ENCODE data around the gene UBTD1. TPM values are rescaled to one million over a fixed set of nuclear protein-coding genes. Genes with fewer than 3 reads are reported as not detected.

The UBTD1 gene
- total RNA-seq, 1 donor from 2014 or later, result 59.9 TPM

DNA sequence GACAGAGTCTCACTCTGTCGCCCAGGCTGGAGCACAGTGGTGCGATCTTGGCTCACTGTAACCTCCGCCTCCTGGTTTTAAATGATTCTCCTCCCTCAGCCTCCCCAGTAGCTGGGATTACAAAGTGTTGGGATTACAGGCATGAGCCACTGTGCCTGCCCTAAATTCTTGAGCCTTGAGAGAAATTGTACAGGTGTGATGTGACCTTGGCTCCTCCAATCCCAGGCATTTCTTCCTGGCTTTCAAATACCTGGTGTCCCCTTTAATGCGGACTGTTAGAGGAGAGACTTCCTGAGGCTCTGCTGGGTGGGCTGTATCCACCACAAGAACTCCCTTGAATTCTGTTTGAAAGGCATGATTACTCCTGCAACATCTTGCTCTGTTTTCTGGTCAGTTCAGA is 119.6 kb downstream of the UBTD1 start:
- DNase-seq (ENCODE audit: low read depth in 2 of 2), result no peak

DNA sequence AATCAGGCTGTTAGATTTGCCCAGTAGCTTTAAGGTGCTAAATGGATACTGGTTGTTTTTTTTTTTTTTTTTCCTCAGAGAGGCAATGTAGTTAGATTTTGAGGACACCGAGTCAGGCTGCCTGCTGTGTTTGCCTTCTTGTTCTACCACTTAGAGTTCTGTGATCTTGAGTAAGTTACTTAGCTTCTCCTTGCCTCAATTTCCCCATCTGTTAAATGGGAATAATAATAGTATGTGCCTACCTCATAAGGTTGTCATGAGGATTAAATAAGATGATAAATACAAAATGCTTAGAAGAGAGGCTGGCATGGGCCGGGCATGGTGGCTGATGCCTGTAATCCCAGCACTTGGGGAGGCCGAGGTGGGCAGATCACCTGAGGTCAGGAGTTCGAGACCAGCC is 120.0 kb downstream of the UBTD1 start:
- DNase-seq (ENCODE audit: low read depth in 2 of 2), result no peak

Other genes starting within 250 kb of the UBTD1 start
- gene ARHGAP19, start 206.3 kb upstream of the UBTD1 start, total RNA-seq, result 6.2 and 8.3 TPM in 2 replicates
- gene FRAT1, start 179.7 kb upstream of the UBTD1 start, total RNA-seq, result 3.7 and 5.8 TPM in 2 replicates
- gene FRAT2, start 164.2 kb upstream of the UBTD1 start, total RNA-seq, result 8.1 and 13.9 TPM in 2 replicates
- gene RRP12, start 97.6 kb upstream of the UBTD1 start, total RNA-seq, result 6.8 and 9.3 TPM in 2 replicates
- 209 and 215 TPM in 2 replicates for gene PGAM1, start 72.7 kb upstream of the UBTD1 start, total RNA-seq
- 20.6 and 23.1 TPM in 2 replicates for gene EXOSC1, start 52.9 kb upstream of the UBTD1 start, total RNA-seq
- 21.6 and 26.2 TPM in 2 replicates for gene ZDHHC16, start 52.7 kb upstream of the UBTD1 start, total RNA-seq
- 39.7 and 47.2 TPM in 2 replicates for gene MMS19, start 502 bp upstream of the UBTD1 start, total RNA-seq
- gene ANKRD2, start 73.9 kb downstream of the UBTD1 start, total RNA-seq, result 0.20 and 0.44 TPM in 2 replicates
- gene HOGA1, start 85.5 kb downstream of the UBTD1 start, total RNA-seq, result under 0.01 and 0.87 TPM in 2 replicates
- not detected in 2 replicates for gene C10orf62, start 90.8 kb downstream of the UBTD1 start, total RNA-seq
- 1.1 and 2.6 TPM in 2 replicates for gene MORN4, start 134.6 kb downstream of the UBTD1 start, total RNA-seq
- 10.1 and 10.2 TPM in 2 replicates for gene PI4K2A, start 141.7 kb downstream of the UBTD1 start, total RNA-seq
- gene AVPI1, start 188.3 kb downstream of the UBTD1 start, total RNA-seq, result 3.7 and 5.0 TPM in 2 replicates
- 10.7 and 11.5 TPM in 2 replicates for gene MARVELD1, start 214.8 kb downstream of the UBTD1 start, total RNA-seq
- gene ZFYVE27, start 238.2 kb downstream of the UBTD1 start, total RNA-seq, result 11.3 and 18.8 TPM in 2 replicates

All from lung microvascular endothelial cell (primary cell).